Measurements from ENCODE around the gene TRIM9. TPM values are rescaled to one million over a fixed set of nuclear protein-coding genes. Genes with fewer than 3 reads are reported as not detected.

TRIM9 gene
- total and polyA plus RNA-seq, 2 experiments from 2014 or later: 4.4 to 6.2 TPM

DNA sequence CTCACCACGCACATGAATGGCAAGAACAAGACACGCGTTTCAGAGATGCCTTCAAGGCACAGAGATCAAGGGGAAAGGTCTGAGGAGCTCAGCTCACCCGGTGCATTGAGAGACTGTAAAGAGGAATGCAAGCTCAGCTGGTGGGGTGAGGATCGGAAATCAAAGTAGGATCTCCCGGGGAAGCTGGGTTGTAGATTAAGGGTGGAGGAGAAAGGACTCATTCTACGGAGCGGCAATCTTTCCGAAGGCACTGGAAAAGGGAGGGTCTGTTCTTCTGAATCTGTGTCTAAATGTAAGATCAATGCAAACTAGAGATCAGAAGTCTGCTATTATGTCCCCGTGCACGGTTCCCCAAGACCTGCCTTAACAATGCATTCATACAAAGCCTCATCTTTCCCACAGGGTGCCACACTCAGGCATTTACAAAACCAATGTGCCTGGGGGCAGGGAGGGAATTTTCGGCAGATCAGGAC, 109.0 kb downstream of the TRIM9 start:
- Mint-ChIP-seq H3K4me1 (peaks cover 41% of the 10 kb centered on the region), H3K36me3 (ENCODE audit: low read depth) (no peaks in the 10 kb centered on the region), H3K9me3 (no peaks in the 10 kb centered on the region), H3K27ac (peak overlapping the region; percentile 68), H3K4me3 (peak overlapping the region; percentile 37), H3K27me3 (ENCODE audit: insufficient read depth, low read depth, poor library complexity) (no peaks in the 10 kb centered on the region)
- no peak for TF ChIP-seq ZNF331 (CRISPR knock-in tag; IDR thresholded peaks at IDR 0.05; ENCODE audit: low read depth)
- TF ChIP-seq, protein P1, sequence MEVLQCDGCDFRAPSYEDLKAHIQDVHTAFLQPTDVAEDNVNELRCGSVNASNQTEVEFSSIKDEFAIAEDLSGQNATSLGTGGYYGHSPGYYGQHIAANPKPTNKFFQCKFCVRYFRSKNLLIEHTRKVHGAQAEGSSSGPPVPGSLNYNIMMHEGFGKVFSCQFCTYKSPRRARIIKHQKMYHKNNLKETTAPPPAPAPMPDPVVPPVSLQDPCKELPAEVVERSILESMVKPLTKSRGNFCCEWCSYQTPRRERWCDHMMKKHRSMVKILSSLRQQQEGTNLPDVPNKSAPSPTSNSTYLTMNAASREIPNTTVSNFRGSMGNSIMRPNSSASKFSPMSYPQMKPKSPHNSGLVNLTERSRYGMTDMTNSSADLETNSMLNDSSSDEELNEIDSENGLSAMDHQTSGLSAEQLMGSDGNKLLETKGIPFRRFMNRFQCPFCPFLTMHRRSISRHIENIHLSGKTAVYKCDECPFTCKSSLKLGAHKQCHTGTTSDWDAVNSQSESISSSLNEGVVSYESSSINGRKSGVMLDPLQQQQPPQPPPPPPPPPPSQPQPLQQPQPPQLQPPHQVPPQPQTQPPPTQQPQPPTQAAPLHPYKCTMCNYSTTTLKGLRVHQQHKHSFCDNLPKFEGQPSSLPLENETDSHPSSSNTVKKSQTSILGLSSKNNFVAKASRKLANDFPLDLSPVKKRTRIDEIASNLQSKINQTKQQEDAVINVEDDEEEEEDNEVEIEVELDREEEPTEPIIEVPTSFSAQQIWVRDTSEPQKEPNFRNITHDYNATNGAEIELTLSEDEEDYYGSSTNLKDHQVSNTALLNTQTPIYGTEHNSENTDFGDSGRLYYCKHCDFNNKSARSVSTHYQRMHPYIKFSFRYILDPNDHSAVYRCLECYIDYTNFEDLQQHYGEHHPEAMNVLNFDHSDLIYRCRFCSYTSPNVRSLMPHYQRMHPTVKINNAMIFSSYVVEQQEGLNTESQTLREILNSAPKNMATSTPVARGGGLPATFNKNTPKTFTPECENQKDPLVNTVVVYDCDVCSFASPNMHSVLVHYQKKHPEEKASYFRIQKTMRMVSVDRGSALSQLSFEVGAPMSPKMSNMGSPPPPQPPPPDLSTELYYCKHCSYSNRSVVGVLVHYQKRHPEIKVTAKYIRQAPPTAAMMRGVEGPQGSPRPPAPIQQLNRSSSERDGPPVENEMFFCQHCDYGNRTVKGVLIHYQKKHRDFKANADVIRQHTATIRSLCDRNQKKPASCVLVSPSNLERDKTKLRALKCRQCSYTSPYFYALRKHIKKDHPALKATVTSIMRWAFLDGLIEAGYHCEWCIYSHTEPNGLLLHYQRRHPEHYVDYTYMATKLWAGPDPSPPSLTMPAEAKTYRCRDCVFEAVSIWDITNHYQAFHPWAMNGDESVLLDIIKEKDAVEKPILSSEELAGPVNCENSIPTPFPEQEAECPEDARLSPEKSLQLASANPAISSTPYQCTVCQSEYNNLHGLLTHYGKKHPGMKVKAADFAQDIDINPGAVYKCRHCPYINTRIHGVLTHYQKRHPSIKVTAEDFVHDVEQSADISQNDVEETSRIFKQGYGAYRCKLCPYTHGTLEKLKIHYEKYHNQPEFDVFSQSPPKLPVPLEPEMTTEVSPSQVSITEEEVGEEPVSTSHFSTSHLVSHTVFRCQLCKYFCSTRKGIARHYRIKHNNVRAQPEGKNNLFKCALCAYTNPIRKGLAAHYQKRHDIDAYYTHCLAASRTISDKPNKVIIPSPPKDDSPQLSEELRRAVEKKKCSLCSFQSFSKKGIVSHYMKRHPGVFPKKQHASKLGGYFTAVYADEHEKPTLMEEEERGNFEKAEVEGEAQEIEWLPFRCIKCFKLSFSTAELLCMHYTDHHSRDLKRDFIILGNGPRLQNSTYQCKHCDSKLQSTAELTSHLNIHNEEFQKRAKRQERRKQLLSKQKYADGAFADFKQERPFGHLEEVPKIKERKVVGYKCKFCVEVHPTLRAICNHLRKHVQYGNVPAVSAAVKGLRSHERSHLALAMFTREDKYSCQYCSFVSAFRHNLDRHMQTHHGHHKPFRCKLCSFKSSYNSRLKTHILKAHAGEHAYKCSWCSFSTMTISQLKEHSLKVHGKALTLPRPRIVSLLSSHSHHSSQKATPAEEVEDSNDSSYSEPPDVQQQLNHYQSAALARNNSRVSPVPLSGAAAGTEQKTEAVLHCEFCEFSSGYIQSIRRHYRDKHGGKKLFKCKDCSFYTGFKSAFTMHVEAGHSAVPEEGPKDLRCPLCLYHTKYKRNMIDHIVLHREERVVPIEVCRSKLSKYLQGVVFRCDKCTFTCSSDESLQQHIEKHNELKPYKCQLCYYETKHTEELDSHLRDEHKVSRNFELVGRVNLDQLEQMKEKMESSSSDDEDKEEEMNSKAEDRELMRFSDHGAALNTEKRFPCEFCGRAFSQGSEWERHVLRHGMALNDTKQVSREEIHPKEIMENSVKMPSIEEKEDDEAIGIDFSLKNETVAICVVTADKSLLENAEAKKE (CRISPR knock-in tag; IDR thresholded peaks at IDR 0.05): peak; percentile 80
- Histone ChIP-seq H3K27ac (ENCODE audit: low read depth) (no peak overlapping the region), H3K79me2 (replicated peaks; ENCODE audit: insufficient read depth) (no peaks in the 10 kb centered on the region), H3K4me1 (ENCODE audit: insufficient read depth) (peaks cover 38% of the 10 kb centered on the region), H2AFZ (peak overlapping the region; percentile 81), H3K36me3 (ENCODE audit: insufficient read depth) (no peaks in the 10 kb centered on the region), H3K27me3 (ENCODE audit: insufficient read depth) (no peaks in the 10 kb centered on the region), H3F3A (replicated peaks; ENCODE audit: low read depth) (no peaks in the 10 kb centered on the region), H3K9me2 (ENCODE audit: insufficient read depth) (peaks cover 5% of the 10 kb centered on the region; the same call in 1 of the 2 replicates), H3K4me2 (peak overlapping the region; percentile 16), H3K4me3 (peak overlapping the region; percentile 14; the same call in 1 of the 2 replicates), H4K20me1 (replicated peaks; ENCODE audit: insufficient read depth) (no peaks in the 10 kb centered on the region)
- peak; percentile 56 for DNase-seq (ENCODE audit: low spot score)
- ATAC-seq: peak; percentile 87

DNA sequence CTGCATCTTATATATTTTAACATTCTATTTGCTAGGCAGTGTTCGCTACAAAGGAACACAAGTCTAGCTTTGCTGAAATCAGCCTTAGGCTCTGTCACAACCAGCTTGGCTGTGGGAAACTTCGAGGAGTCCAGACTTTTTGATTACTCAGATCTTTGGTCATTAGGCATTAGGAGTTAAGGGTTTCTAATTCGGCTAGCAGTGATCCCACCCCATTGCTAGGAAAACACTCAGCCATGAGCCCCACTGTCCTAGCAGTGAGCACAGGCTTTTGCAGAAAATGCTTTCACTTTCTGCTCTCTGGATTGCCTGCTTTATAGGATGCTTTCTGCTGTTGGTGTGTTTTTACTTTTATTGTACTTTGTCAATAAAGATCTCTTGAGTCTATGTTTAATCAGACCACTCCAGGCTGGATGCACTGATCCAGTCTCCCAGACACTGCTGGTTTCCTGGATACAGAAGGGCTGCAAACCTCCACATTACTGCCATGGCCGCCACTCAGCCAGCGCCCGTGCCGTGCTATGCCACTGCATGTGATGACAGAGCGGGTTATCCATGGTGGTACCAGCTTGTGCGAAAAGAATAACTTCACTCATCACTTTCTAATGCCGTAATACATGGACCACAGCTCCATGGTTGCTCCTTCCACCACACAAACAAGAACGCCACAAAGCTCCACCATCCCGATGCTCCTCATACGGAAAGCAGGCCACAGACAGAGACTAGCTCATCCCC, 109.6 kb downstream of the TRIM9 start:
- Mint-ChIP-seq H3K27ac (peak overlapping the region; percentile 68), H3K9me3 (no peaks in the 10 kb centered on the region), H3K36me3 (ENCODE audit: low read depth) (no peaks in the 10 kb centered on the region), H3K4me1 (peaks cover 41% of the 10 kb centered on the region), H3K27me3 (ENCODE audit: insufficient read depth, low read depth, poor library complexity) (no peaks in the 10 kb centered on the region), H3K4me3 (peak overlapping the region; percentile 37)
- H3K4me1 ChIP-seq (ENCODE audit: insufficient read depth): peaks cover 38% of the 10 kb centered on the region
- H3K27ac ChIP-seq (ENCODE audit: low read depth): peak overlapping the region; percentile 12; the same call in 1 of the 2 replicates
- H2AFZ ChIP-seq: peak overlapping the region; percentile 81
- DNase-seq (ENCODE audit: low spot score) (no peak), ATAC-seq (peak; percentile 32)
- no peaks in the 10 kb centered on the region for H3F3A ChIP-seq (replicated peaks; ENCODE audit: low read depth)
- H4K20me1 ChIP-seq (replicated peaks; ENCODE audit: insufficient read depth): no peaks in the 10 kb centered on the region
- H3K4me3 ChIP-seq: peak overlapping the region; percentile 14; the same call in 1 of the 2 replicates
- no peaks in the 10 kb centered on the region for H3K79me2 ChIP-seq (replicated peaks; ENCODE audit: insufficient read depth)
- H3K36me3 ChIP-seq (ENCODE audit: insufficient read depth): no peaks in the 10 kb centered on the region
- no peaks in the 10 kb centered on the region for H3K27me3 ChIP-seq (ENCODE audit: insufficient read depth)
- H3K4me2 ChIP-seq: peak overlapping the region; percentile 16
- H3K9me2 ChIP-seq (ENCODE audit: insufficient read depth): 0 out of 2 replicates have a peak, but pooled peaks cover 5% of the 10 kb centered on the region
- no peak for TF ChIP-seq CREB1 (CRISPR knock-in tag; IDR thresholded peaks at IDR 0.05; ENCODE audit: low read depth)
- TF ChIP-seq EZH2phosphoT487 (IDR thresholded peaks at IDR 0.05; ENCODE audit: unreplicated experiment): no peak
- no peak for TF ChIP-seq JUNB (IDR thresholded peaks at IDR 0.05; ENCODE audit: unreplicated experiment)
- no peak for TF ChIP-seq ZNF331 (CRISPR knock-in tag; IDR thresholded peaks at IDR 0.05; ENCODE audit: low read depth)
- TF ChIP-seq, protein P2, sequence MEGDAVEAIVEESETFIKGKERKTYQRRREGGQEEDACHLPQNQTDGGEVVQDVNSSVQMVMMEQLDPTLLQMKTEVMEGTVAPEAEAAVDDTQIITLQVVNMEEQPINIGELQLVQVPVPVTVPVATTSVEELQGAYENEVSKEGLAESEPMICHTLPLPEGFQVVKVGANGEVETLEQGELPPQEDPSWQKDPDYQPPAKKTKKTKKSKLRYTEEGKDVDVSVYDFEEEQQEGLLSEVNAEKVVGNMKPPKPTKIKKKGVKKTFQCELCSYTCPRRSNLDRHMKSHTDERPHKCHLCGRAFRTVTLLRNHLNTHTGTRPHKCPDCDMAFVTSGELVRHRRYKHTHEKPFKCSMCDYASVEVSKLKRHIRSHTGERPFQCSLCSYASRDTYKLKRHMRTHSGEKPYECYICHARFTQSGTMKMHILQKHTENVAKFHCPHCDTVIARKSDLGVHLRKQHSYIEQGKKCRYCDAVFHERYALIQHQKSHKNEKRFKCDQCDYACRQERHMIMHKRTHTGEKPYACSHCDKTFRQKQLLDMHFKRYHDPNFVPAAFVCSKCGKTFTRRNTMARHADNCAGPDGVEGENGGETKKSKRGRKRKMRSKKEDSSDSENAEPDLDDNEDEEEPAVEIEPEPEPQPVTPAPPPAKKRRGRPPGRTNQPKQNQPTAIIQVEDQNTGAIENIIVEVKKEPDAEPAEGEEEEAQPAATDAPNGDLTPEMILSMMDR (conservative IDR thresholded peaks at IDR 0.05; ENCODE audit: low read depth in 2 of 2): no peak
- no peak for TF ChIP-seq ZNF114 (CRISPR knock-in tag; IDR thresholded peaks at IDR 0.05)
- no peak for TF ChIP-seq EZH2 (IDR thresholded peaks at IDR 0.05; ENCODE audit: low read depth, unreplicated experiment)
- TF ChIP-seq POLR2AphosphoS5 (IDR thresholded peaks at IDR 0.05; ENCODE audit: low read depth): no peak
- TF ChIP-seq ETS1 (IDR thresholded peaks at IDR 0.05): no peak
